ENCODE measurements around the gene SCAMP1.
"Not testable (repeated sequence)": the region's sequence is repeated elsewhere in the genome, so short reads cannot be mapped to it uniquely, and the experiment has no call there.

SCAMP1 gene

GRCh38 chr5:78373231-78373630, 12.8 kb downstream of the SCAMP1 start:
- H3K4me3 ChIP-seq (ENCODE audit: low read depth in 1 of 2, low read length in 1 of 2), result no peak overlapping the region
- TF ChIP-seq, protein P1, sequence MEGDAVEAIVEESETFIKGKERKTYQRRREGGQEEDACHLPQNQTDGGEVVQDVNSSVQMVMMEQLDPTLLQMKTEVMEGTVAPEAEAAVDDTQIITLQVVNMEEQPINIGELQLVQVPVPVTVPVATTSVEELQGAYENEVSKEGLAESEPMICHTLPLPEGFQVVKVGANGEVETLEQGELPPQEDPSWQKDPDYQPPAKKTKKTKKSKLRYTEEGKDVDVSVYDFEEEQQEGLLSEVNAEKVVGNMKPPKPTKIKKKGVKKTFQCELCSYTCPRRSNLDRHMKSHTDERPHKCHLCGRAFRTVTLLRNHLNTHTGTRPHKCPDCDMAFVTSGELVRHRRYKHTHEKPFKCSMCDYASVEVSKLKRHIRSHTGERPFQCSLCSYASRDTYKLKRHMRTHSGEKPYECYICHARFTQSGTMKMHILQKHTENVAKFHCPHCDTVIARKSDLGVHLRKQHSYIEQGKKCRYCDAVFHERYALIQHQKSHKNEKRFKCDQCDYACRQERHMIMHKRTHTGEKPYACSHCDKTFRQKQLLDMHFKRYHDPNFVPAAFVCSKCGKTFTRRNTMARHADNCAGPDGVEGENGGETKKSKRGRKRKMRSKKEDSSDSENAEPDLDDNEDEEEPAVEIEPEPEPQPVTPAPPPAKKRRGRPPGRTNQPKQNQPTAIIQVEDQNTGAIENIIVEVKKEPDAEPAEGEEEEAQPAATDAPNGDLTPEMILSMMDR (IDR thresholded peaks at IDR 0.05), result no peak
- no peak overlapping the region for H3K27ac ChIP-seq
- no peaks in the 10 kb centered on the region for H3K36me3 ChIP-seq
- H3K9me3 ChIP-seq, result no peaks in the 10 kb centered on the region
- H3K4me1 ChIP-seq (ENCODE audit: control insufficient read depth in 1 of 2, insufficient read depth in 1 of 2, low read depth in 1 of 2, low read length in 1 of 2), result no peaks in the 10 kb centered on the region
- H3K27me3 ChIP-seq, result no peaks in the 10 kb centered on the region

DNA sequence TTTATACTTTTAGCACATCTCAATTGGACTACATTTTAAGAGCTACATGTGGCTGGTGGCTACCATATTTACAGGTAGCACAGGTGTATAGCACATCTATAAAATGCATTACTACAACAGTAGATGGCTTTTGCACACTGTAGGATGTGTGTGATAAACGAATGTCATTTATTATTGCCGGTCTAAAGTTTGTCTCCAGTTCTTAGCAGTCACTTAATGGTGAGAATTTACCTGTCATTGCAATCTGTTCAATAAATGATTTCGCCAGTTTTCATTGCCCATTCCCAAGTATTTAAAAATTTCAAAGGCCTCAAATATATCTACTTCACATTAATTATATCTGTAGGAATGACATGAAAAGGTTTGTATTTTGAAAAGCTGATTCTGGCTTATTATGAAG, 15.9 kb downstream of the SCAMP1 start:
- Histone ChIP-seq H3K4me3 (ENCODE audit: low read depth in 1 of 2, low read length in 1 of 2) (no peak overlapping the region), H3K27ac (no peak overlapping the region), H3K27me3 (no peaks in the 10 kb centered on the region), H3K9me3 (no peaks in the 10 kb centered on the region), H3K36me3 (no peaks in the 10 kb centered on the region), H3K4me1 (ENCODE audit: control insufficient read depth in 1 of 2, insufficient read depth in 1 of 2, low read depth in 1 of 2, low read length in 1 of 2) (peaks cover 0 to 4% of the 10 kb centered on the region in 2 experiments)
- TF ChIP-seq, protein P1 (IDR thresholded peaks at IDR 0.05), result no peak

GRCh38 chr5:78377056-78377717, 16.8 kb downstream of the SCAMP1 start:
- Histone ChIP-seq H3K4me1 (ENCODE audit: control insufficient read depth in 1 of 2, insufficient read depth in 1 of 2, low read depth in 1 of 2, low read length in 1 of 2) (peaks cover 0 to 4% of the 10 kb centered on the region in 2 experiments), H3K36me3 (no peaks in the 10 kb centered on the region), H3K9me3 (no peaks in the 10 kb centered on the region), H3K27me3 (no peaks in the 10 kb centered on the region), H3K27ac (no peak overlapping the region), H3K4me3 (ENCODE audit: low read depth in 1 of 2, low read length in 1 of 2) (no peak overlapping the region)
- TF ChIP-seq, protein P1 (IDR thresholded peaks at IDR 0.05), result no peak

DNA sequence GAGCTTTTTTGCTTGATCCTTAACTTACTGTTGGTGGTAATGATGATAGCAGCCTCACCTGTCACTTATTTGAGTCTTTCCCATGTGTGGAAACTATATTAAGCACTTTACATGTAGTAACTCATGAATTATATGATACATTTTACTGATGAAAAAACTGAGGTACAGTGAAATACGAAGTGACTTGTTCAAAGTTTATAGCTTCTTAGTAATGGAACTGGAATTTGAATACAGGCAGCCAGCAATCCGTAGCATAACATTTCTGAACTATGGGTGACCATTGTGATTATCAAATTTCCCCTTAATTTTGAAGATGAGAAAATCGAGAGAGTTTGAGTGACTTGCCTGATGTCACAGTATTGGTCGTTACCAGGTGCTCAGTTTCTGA, 17.3 kb downstream of the SCAMP1 start:
- H3K27me3 ChIP-seq, result no peaks in the 10 kb centered on the region
- H3K36me3 ChIP-seq, result no peaks in the 10 kb centered on the region
- H3K4me1 ChIP-seq (ENCODE audit: control insufficient read depth in 1 of 2, insufficient read depth in 1 of 2, low read depth in 1 of 2, low read length in 1 of 2), result peaks cover 0 to 4% of the 10 kb centered on the region in 2 experiments
- H3K27ac ChIP-seq, result no peak overlapping the region
- TF ChIP-seq, protein P1 (IDR thresholded peaks at IDR 0.05), result no peak
- no peaks in the 10 kb centered on the region for H3K9me3 ChIP-seq
- no peak overlapping the region for H3K4me3 ChIP-seq (ENCODE audit: low read depth in 1 of 2, low read length in 1 of 2)

DNA sequence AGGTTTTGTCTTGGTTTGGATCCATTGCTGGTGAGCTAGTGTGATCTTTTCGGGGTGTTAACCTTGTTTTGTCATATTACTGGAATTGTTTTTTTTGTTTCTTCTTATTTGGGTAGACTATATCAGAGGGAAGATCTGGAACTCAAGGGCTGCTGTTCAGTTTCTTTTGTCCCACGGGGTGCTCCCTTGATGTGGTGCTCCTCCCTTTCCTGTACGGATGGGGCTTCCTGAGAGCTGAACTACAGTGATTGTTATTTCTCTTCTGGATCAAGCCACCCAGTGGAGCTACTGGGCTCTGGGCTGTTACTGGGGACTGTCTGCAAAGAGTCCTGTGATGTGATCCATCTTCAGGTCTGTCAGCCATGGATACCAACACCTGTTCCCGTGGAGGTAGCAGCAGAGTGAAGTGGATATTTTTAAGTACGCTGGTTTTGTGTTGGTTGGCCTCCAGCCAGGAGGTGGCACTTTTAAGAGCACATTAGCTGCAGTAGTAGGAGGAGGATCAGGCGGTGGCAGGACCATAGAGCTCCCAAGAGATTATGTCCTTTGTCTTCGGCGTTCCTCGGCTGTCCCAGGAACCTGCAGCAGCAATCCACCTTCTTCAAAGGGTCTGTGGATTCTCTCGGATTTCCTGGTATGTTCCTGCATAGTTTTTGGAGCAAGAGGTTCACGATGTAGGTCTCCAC, 27.2 kb downstream of the SCAMP1 start:
- H3K27ac ChIP-seq, result no peak overlapping the region
- no peaks in the 10 kb centered on the region for H3K4me1 ChIP-seq (ENCODE audit: control insufficient read depth in 1 of 2, insufficient read depth in 1 of 2, low read depth in 1 of 2, low read length in 1 of 2)
- no peak overlapping the region for H3K4me3 ChIP-seq (ENCODE audit: low read depth in 1 of 2, low read length in 1 of 2)
- TF ChIP-seq, protein P1 (IDR thresholded peaks at IDR 0.05), result no peak
- H3K27me3 ChIP-seq, result no peaks in the 10 kb centered on the region
- H3K9me3 ChIP-seq, result no peaks in the 10 kb centered on the region
- H3K36me3 ChIP-seq, result no peaks in the 10 kb centered on the region

DNA sequence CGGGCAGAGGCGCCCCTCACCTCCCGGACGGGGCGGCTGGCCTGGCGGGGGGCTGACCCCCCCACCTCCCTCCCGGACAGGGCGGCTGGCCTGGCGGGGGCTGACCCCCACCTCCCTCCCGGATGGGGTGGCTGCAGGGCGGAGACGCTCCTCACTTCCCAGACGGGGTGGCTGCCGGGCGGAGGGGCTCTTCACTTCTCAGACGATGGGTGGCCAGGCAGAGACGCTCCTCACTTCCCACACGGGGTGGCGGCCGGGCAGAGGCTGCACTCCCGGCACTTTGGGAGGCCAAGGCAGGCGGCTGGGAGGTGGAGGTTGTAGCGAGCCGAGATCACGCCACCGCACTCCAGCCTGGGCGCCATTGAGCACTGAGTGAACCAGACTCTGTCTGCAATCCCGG, 30.9 kb downstream of the SCAMP1 start:
- not testable (repeated sequence) for H3K27ac ChIP-seq; H3K4me3 ChIP-seq (ENCODE audit: low read depth in 1 of 2, low read length in 1 of 2); H3K9me3 ChIP-seq; H3K27me3 ChIP-seq; H3K4me1 ChIP-seq (ENCODE audit: control insufficient read depth in 1 of 2, insufficient read depth in 1 of 2, low read depth in 1 of 2, low read length in 1 of 2); H3K36me3 ChIP-seq

Data from neutrophil (primary cell).